Large intestine (tissue), 3 donors: ENCODE data around the gene ABHD8. TPM values are rescaled to one million over a fixed set of nuclear protein-coding genes. Genes with fewer than 3 reads are reported as not detected.

Experiments used
- DNase-seq, 2 donors: peaks; one replicate each; pipeline versions ENCODE4 v3.0.0 to v3.0.0-alpha.2; 2013
- H3K27ac ChIP-seq: one replicate; pipeline ENCODE4 v1.5.1; 2013; ENCODE audit warnings: low read length
- H3K27me3 ChIP-seq: 2 replicates; pipeline ENCODE4 v1.6.1; 2013; ENCODE audit warnings: low read length; ENCODE audit not compliant: control insufficient read depth, insufficient read depth
- H3K36me3 ChIP-seq: 2 replicates; pipeline ENCODE4 v1.6.1; 2013; ENCODE audit warnings: low read length; ENCODE audit not compliant: control insufficient read depth, insufficient read depth
- H3K4me1 ChIP-seq: one replicate; pipeline ENCODE4 v1.6.1; 2013; ENCODE audit warnings: low read length; ENCODE audit not compliant: control insufficient read depth, insufficient read depth
- H3K4me3 ChIP-seq: one replicate; pipeline ENCODE4 v1.5.1; 2013; ENCODE audit warnings: low read length
- H3K9me3 ChIP-seq: one replicate; pipeline ENCODE4 v1.6.1; 2013; ENCODE audit warnings: mild to moderate bottlenecking, low read depth, low read length, moderate library complexity; ENCODE audit not compliant: control insufficient read depth
- WGBS: methylation state at CpG from one replicate; pipeline ENCODE4 v1.1.5; 2013; ENCODE audit warnings: low lambda C conversion rate; ENCODE audit not compliant: insufficient coverage; 5-methylcytosine and 5-hydroxymethylcytosine counted together
- polyA plus RNA-seq: library from polyadenylated mRNA; unstranded; fragments of 120-200 nt; gene quantifications from one replicate; pipeline ENCODE4 v1.2.1, GENCODE V29; 2013

Gene ABHD8
- polyA plus RNA-seq, 1 donor = 5.0 TPM

DNA sequence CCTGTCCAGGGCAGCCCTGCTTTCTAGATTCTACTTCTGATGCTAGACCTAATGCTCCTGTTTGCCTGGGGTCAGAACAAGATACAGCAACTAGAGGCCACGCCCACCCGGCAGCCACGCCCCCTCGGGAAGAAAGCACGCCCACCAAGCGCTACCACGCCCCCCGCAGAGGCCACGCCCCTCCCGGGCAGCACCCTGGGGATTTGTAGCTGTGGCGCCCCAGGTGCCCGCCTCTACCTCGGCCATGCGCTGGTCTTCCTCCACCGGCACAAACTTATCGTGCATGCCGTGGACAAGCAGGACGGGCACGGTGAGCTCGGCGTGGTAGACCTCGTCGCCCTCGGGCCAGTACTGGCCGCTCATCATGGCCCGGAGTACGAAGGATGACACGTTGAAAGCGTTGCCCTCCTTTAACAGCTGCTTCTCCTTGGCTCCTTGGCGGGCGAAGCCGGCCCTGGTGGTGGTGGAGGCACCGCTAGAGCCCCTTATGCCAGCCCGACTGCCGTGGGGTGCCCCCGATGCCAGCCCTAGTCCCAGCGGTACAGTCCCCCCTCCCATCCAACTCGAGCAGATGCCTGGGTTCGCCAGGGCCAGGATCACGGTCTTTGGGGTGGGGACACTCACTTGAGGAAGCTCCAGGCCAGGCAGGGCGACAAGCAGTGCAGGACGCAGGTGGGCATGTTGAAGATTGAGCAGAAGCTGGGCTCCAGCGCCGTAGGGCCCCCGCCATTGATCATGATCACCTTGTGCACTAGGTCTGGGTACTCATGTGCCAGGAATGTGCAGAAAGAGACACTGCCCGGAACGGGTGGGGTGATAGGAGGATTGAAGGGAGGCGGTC is 9.0 kb downstream of the ABHD8 start:
- no peak for DNase-seq
- no CpG with 5 or more reads among the region's 48 CpGs for WGBS

DNA sequence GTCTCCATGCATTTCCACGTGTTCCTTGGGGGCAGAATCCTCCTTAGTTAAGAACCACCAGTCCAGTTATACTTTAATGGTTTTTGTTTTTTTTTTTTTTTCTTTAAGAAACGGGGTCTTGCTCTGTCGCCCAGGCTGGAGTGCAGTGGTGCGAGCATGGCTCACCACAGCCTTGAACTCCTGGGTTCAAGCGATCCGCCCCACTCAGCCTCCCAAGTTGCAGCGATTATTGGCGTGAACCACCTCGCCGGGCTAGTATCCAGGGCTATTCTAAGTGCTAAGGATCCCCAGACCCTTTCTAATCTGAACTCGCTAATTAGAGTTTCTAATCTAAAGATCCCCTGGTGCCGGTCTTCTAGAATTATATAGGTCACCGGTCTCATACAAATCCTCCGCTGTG is 9.6 kb downstream of the ABHD8 start:
- H3K4me1 ChIP-seq = peaks cover 7% of the 10 kb centered on the region
- peaks cover 6% of the 10 kb centered on the region for H3K9me3 ChIP-seq
- H3K27me3 ChIP-seq = no peaks in the 10 kb centered on the region
- DNase-seq = no peak
- WGBS = no CpG with 5 or more reads among the region's 14 CpGs
- no peak overlapping the region for H3K4me3 ChIP-seq
- H3K36me3 ChIP-seq = peaks cover 8% of the 10 kb centered on the region
- H3K27ac ChIP-seq = no peak overlapping the region

More for the DNA sequence above, 9.0 kb downstream of the ABHD8 start:
- Histone ChIP-seq H3K9me3 (peaks cover 6% of the 10 kb centered on the region), H3K27ac (no peak overlapping the region), H3K4me1 (peaks cover 7% of the 10 kb centered on the region), H3K36me3 (peaks cover 8% of the 10 kb centered on the region), H3K27me3 (no peaks in the 10 kb centered on the region), H3K4me3 (no peak overlapping the region)

DNA sequence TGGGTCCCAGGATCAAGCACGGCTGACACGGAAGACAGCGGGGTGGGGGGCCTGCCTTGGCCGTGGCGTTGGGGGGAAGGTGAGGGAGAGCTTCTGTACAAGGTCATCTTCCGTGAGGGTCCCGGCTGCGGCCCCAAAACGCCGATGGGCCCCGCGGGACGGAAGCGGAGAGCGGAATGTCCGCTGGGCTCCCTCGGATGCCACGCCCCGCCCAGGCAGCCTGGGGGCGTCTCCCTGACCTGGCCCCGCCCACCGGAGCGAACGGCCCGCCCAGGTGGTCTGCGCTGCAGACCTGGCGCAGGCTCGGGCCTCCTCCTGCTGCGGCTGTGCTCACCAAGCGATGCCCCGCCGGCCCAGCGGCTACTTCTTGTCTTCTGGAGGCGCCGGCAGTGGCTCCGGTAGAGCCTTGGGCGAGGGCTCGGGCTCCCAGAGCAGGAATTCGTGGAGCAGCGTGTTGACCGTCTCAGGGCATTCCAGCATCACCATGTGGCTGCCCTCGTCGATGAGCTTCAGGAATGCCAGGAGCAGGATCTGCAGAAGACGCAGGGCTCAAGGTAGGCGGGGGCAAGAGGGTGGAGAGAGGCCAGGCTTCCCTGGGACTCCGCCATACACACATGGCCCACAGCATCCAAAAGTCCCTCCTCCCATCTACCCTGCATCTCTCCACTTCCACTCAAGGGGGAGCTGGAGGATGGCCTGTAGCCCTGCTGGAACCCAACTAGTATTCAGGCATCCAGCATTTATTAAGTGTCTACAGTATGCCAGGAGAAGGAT is 10.7 kb downstream of the ABHD8 start:
- Histone ChIP-seq H3K9me3 (peaks cover 6% of the 10 kb centered on the region), H3K4me3 (peak overlapping the region; percentile 64), H3K27ac (peak overlapping the region; percentile 67), H3K36me3 (peaks cover 4% of the 10 kb centered on the region), H3K4me1 (peaks cover 7% of the 10 kb centered on the region), H3K27me3 (no peaks in the 10 kb centered on the region)
- WGBS = no CpG with 5 or more reads among the region's 46 CpGs
- DNase-seq = peak; percentile 66 to 77

DNA sequence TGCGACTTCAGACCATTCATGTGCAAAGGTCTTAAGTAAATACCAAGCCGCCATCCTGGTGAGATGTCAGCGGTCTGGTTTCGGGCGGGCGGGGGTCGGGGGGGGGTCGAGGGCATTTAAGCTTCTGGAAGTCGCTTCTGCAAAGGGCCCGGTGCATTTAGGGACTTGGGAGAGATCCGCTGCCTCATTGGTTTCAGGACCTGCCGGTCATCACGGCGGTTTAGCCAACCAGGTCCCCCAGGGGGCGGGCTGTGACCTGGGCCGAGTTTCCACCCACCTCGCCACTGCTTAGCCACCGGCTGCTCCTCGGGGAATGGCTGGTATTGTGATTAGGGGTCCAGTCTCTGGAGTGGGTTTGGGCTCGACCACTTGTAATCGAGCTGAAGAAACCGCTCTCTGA is 13.7 kb downstream of the ABHD8 start:
- peaks cover 6% of the 10 kb centered on the region for H3K9me3 ChIP-seq
- H3K36me3 ChIP-seq = no peaks in the 10 kb centered on the region
- H3K4me1 ChIP-seq = peaks cover 7% of the 10 kb centered on the region
- no peak overlapping the region for H3K27ac ChIP-seq
- DNase-seq = no peak
- no CpG with 5 or more reads among the region's 22 CpGs for WGBS
- H3K4me3 ChIP-seq = no peak overlapping the region
- no peaks in the 10 kb centered on the region for H3K27me3 ChIP-seq

DNA sequence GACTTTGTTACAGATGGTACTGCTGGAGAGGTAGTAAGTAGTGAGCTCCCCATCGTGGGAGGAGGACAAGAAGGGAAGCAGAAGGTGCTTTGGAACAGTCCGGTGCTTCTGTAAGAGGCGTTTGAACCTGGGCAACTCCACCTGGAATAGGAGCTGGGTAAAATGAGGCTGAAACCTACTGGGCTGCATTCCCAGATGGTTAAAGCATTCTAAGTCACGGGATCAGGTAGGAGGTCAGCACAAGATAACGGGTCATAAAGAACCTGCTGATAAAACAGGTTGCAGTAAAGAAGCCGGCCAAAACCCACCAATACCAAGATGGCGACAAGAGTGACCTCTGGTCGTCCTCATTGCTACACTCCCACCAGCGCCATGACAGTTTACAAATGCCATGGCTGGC is 16.5 kb downstream of the ABHD8 start:
- Histone ChIP-seq H3K9me3 (peaks cover 6% of the 10 kb centered on the region), H3K27ac (peak overlapping the region; percentile 44), H3K27me3 (peaks cover 8% of the 10 kb centered on the region), H3K36me3 (no peaks in the 10 kb centered on the region), H3K4me1 (peaks cover 7% of the 10 kb centered on the region), H3K4me3 (no peak overlapping the region)
- DNase-seq = peak; percentile 57 to 71
- no CpG with 5 or more reads among the region's 9 CpGs for WGBS

DNA sequence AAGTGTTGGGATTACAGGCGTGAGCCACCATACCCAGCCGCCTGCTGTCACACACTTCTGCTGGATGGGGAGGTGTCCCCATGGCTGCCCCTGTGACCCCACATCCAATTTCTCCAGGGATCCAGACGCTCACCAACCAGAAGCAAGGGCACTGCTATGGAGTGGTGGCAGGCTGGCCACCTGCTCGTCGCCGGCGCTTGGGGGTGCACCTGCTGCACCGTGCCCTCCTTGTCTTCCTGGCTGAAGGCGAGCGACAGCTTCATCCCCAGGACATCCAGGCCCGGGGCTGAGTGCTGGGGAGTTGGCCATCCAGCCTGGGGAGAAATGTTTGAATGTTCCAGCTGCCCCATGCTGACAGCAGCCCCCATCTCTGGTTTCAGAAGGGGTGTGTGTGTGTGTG is 17.0 kb downstream of the ABHD8 start:
- no CpG with 5 or more reads among the region's 11 CpGs for WGBS

DNA sequence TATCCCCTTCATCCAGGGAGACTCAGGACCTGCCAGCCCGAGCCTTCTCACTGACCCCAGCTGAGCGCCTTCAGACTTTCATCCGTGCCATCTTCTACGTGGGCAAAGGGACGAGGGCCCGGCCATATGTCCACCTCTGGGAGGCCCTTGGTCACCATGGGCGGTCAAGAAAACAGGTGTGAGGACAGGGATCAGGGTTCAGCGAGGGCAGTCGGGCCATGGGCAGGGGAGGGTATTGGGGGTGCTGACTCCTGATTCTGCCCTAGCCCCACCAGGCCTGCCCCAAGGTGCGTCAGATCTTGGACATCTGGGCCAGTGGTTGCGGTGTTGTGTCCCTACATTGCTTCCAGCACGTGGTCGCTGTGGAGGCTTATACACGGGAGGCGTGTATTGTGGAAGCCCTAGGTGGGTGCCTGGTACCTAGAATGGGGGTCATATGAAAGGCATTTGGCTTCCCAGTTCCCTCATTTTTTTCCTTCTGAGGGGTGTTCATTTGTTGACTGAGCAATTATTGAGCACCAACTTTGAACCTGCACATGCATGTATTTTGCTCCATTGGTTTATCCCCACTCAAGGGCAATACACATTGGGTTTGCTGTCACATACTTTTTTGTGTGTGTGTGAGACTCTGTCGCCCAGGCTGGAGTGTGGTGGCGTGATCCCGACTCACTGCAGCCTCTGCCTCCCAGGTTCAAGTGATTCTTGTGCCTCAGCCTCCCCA is 17.6 kb downstream of the ABHD8 start:
- Histone ChIP-seq H3K27me3 (peaks cover 17% of the 10 kb centered on the region), H3K4me3 (no peak overlapping the region), H3K9me3 (peaks cover 10% of the 10 kb centered on the region), H3K4me1 (peaks cover 12% of the 10 kb centered on the region), H3K27ac (no peak overlapping the region), H3K36me3 (no peaks in the 10 kb centered on the region)
- 100% methylated on average over 1 of the region's 18 CpGs for WGBS
- DNase-seq = no peak

More for the DNA sequence above, 17.0 kb downstream of the ABHD8 start:
- peaks cover 13% of the 10 kb centered on the region for H3K27me3 ChIP-seq
- H3K9me3 ChIP-seq = peaks cover 10% of the 10 kb centered on the region
- peaks cover 11% of the 10 kb centered on the region for H3K4me1 ChIP-seq
- no peak for DNase-seq
- H3K4me3 ChIP-seq = no peak overlapping the region
- no peaks in the 10 kb centered on the region for H3K36me3 ChIP-seq
- peak overlapping the region; percentile 44 for H3K27ac ChIP-seq

DNA sequence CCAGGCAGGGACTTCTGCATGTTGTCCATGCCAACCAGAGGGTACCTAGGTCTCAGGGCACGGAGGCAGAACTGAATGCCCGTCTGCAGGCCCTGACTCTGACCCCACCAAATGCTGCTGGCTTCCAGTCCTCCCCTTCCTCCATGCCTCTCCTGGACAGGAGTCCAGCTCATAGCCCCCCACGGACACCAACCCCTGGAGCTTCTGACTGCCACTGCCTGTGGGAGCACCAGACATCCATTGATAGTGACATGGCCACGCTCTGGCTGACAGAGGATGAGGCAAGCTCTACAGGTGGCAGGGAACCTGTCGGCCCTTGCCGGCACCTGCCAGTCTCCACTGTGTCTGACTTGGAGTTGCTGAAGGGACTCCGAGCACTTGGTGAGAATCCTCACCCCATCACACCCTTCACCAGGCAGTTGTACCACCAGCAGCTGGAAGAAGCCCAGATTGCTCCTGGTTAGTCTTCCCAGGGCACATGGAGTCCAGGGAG is 19.7 kb downstream of the ABHD8 start:
- Histone ChIP-seq H3K4me3 (no peak overlapping the region), H3K4me1 (peaks cover 10% of the 10 kb centered on the region), H3K9me3 (peaks cover 10% of the 10 kb centered on the region), H3K27me3 (peaks cover 17% of the 10 kb centered on the region), H3K36me3 (peaks cover 12% of the 10 kb centered on the region), H3K27ac (no peak overlapping the region)
- no CpG with 5 or more reads among the region's 7 CpGs for WGBS
- no peak for DNase-seq

DNA sequence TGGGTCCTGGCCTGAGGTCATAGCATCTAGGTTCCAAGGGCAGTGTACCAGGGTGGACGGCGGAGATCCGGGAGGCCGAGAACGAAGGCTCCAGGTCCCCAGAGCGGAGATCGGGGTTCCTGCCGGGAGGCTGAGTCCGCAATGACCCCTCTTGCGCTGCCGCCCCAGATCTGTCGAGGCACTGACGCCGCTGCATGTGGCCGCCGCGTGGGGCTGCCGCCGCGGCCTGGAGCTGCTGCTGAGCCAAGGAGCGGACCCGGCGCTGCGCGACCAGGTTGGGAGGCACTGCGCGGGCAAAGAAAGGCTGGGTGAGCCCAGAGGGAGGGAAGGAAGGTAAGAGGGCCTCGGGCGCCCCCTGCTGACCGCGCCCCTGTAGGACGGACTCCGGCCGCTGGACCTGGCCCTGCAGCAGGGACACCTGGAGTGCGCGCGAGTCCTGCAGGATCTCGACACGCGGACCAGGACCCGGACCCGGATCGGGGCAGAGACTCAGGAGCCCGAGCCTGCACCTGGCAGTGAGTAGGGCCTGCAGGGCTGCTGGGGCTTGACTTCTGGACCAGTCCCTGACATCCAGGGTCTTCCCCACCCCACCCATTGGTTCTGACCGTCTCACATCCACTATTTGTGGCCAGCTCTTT is 20.6 kb downstream of the ABHD8 start:
- peaks cover 17% of the 10 kb centered on the region for H3K27me3 ChIP-seq
- no peak overlapping the region for H3K4me3 ChIP-seq
- H3K36me3 ChIP-seq = peaks cover 12% of the 10 kb centered on the region
- H3K27ac ChIP-seq = no peak overlapping the region
- peaks cover 10% of the 10 kb centered on the region for H3K9me3 ChIP-seq
- DNase-seq = peak; percentile 72 to 80
- H3K4me1 ChIP-seq = peaks cover 10% of the 10 kb centered on the region
- WGBS = no CpG with 5 or more reads among the region's 45 CpGs
